H1 (cell line): ENCODE data around the gene PTHLH. TPM values are rescaled to one million over a fixed set of nuclear protein-coding genes. Genes with fewer than 3 reads are reported as not detected.

Experiments used
- CTCF ChIA-PET: fragments of 300-600 bp; sonication (Branson Sonifier 250); formaldehyde crosslinking; loops from one replicate; lab custom pipeline; 2021; ENCODE audit not compliant: partially characterized antibody; lab: Charles Lee
- POLR2A ChIA-PET: fragments of 300-600 bp; sonication (Branson Sonifier 250); formaldehyde crosslinking; loops from one replicate; lab custom pipeline; 2021; ENCODE audit warnings: inconsistent platforms; ENCODE audit not compliant: partially characterized antibody; lab: Charles Lee
- DNase-seq, 2 experiments: peaks; one replicate each; pipeline versions ENCODE4 v3.0.0 to v3.0.0-alpha.2; 2010 to 2022; ENCODE audit warnings: low spot score in 2 of 2, low read depth in 1 of 2, mixed read lengths in 1 of 2
- FAIRE-seq: peaks from 2 replicates; lab custom pipeline; 2011; peaks lifted over from hg19 to GRCh38; lab: Jason Lieb, UNC
- H2AFZ ChIP-seq: 2 replicates; pipeline ENCODE4 v1.8.1; 2012; ENCODE audit warnings: low read length, inconsistent platforms
- H2AK5ac ChIP-seq: 2 replicates; pipeline ENCODE4 v1.6.1; 2013; ENCODE audit warnings: low read depth, low read length
- H2BK120ac ChIP-seq: replicated peaks from 2 replicates; pipeline ENCODE3; 2013; ENCODE audit warnings: low read depth, low read length, inconsistent platforms
- H2BK12ac ChIP-seq: 2 replicates; pipeline ENCODE4 v1.6.1; 2013; ENCODE audit warnings: low read depth, low read length
- H2BK15ac ChIP-seq: 2 replicates; pipeline ENCODE4 v1.6.1; 2013; ENCODE audit warnings: low read length
- H2BK20ac ChIP-seq: 2 replicates; pipeline ENCODE4 v1.6.1; 2013; ENCODE audit warnings: low read length
- H2BK5ac ChIP-seq: 2 replicates; pipeline ENCODE4 v1.6.1; 2013; ENCODE audit warnings: low read depth, low read length
- H3K14ac ChIP-seq: 2 replicates; pipeline ENCODE4 v1.6.1; 2013; ENCODE audit warnings: inconsistent platforms; ENCODE audit not compliant: insufficient read length
- H3K18ac ChIP-seq: 2 replicates; pipeline ENCODE4 v1.6.1; 2013; ENCODE audit warnings: low read length; ENCODE audit errors: extremely low read depth
- H3K23ac ChIP-seq: 2 replicates; pipeline ENCODE4 v1.6.1; 2013; ENCODE audit warnings: inconsistent platforms; ENCODE audit not compliant: insufficient read length
- H3K23me2 ChIP-seq: 2 replicates; pipeline ENCODE4 v1.6.1; 2013; ENCODE audit warnings: low read depth, low read length
- H3K27ac ChIP-seq: 2 replicates; pipeline ENCODE4 v1.6.1; 2011; ENCODE audit warnings: low read depth, low read length, inconsistent platforms
- H3K27me3 ChIP-seq, 4 experiments: replicated peaks in 1 of 4; 1 replicate in 1 of 4; 2 replicates in 3 of 4; pipeline versions ENCODE4 v1.6.1 to v1.8.1; 2011 to 2013; ENCODE audit warnings: low read length in 3 of 4, mild to moderate bottlenecking in 3 of 4, inconsistent platforms in 2 of 4, mixed read lengths in 2 of 4, moderate library complexity in 1 of 4; ENCODE audit not compliant: control insufficient read depth in 3 of 4, insufficient read depth in 3 of 4; ENCODE audit errors: extremely low read depth in 1 of 4
- H3K36me3 ChIP-seq, 4 experiments: 2 replicates each; pipeline versions ENCODE4 v1.6.1 to v1.8.1; 2011 to 2013; ENCODE audit warnings: mild to moderate bottlenecking in 4 of 4, low read length in 3 of 4, moderate library complexity in 2 of 4, control low read depth in 1 of 4, inconsistent platforms in 1 of 4; ENCODE audit not compliant: insufficient read depth in 4 of 4, control insufficient read depth in 2 of 4
- H3K4ac ChIP-seq: replicated peaks from 2 replicates; pipeline ENCODE3; 2013; ENCODE audit warnings: low read length, low read depth, mixed read lengths, inconsistent platforms; ENCODE audit not compliant: insufficient read length
- H3K4me1 ChIP-seq, 4 experiments: replicated peaks in 1 of 4; 1 replicate in 1 of 4; 2 replicates in 3 of 4; pipeline versions ENCODE4 v1.6.1 to v1.8.1; 2011 to 2013; ENCODE audit warnings: low read length in 3 of 4, inconsistent platforms in 2 of 4, mixed read lengths in 1 of 4; ENCODE audit not compliant: insufficient read depth in 4 of 4, control insufficient read depth in 3 of 4
- H3K4me2 ChIP-seq, 2 experiments: 2 replicates each; pipeline versions ENCODE4 v1.6.1 to v1.8.1; 2011 to 2013; ENCODE audit warnings: low read depth in 2 of 2, low read length in 2 of 2, control low read depth in 1 of 2, inconsistent platforms in 1 of 2, mild to moderate bottlenecking in 1 of 2; ENCODE audit not compliant: insufficient read depth in 1 of 2
- H3K4me3 ChIP-seq, 4 experiments: fragments of 200-600, 300-600 bp in 1 of 4; sonication (generic), shearing (Covaris generic), sonication (Bioruptor Twin) in 1 of 4; 2 replicates each; pipeline versions ENCODE4 v1.5.1 to v1.8.1; 2011 to 2016; ENCODE audit warnings: low read length in 4 of 4, low read depth in 3 of 4, control low read depth in 2 of 4, inconsistent platforms in 2 of 4, mild to moderate bottlenecking in 2 of 4, mixed read lengths in 1 of 4, moderate library complexity in 1 of 4; ENCODE audit not compliant: insufficient read depth in 2 of 4; ENCODE audit errors: extremely low read depth in 1 of 4
- H3K56ac ChIP-seq: replicated peaks from 2 replicates; pipeline ENCODE3; 2013; ENCODE audit warnings: low read depth, mild to moderate bottlenecking, mixed read lengths, low read length, inconsistent platforms; ENCODE audit not compliant: insufficient read length
- H3K79me1 ChIP-seq: 2 replicates; pipeline ENCODE4 v1.6.1; 2013; ENCODE audit warnings: low read depth, low read length, control low read depth
- H3K79me2 ChIP-seq, 2 experiments: 2 replicates each; pipeline versions ENCODE4 v1.6.1 to v1.8.1; 2012 to 2013; ENCODE audit warnings: low read length in 2 of 2, mild to moderate bottlenecking in 2 of 2, inconsistent platforms in 1 of 2; ENCODE audit not compliant: insufficient read depth in 2 of 2, control insufficient read depth in 1 of 2
- H3K9ac ChIP-seq, 4 experiments: replicated peaks in 1 of 4; 1 replicate in 1 of 4; 2 replicates in 3 of 4; pipeline versions ENCODE4 v1.6.1 to v1.8.1; 2011 to 2013; ENCODE audit warnings: low read depth in 3 of 4, low read length in 3 of 4, control low read depth in 2 of 4, mild to moderate bottlenecking in 2 of 4, moderate library complexity in 2 of 4, inconsistent platforms in 1 of 4; ENCODE audit errors: extremely low read depth in 1 of 4
- H3K9me3 ChIP-seq, 2 experiments: 2 replicates each; pipeline versions ENCODE4 v1.6.1 to v1.8.1; 2012 to 2013; ENCODE audit warnings: mild to moderate bottlenecking in 2 of 2, moderate library complexity in 2 of 2, control low read depth in 1 of 2, inconsistent platforms in 1 of 2, low read depth in 1 of 2, low read length in 1 of 2, mixed read lengths in 1 of 2; ENCODE audit not compliant: insufficient read depth in 2 of 2
- H4K20me1 ChIP-seq, 2 experiments: replicated peaks in 1 of 2; 2 replicates each; pipeline versions ENCODE3 to v1.8.1; 2011 to 2013; ENCODE audit warnings: inconsistent platforms in 2 of 2, low read length in 2 of 2, mild to moderate bottlenecking in 1 of 2; ENCODE audit not compliant: insufficient read depth in 2 of 2, control insufficient read depth in 1 of 2
- H4K5ac ChIP-seq: 2 replicates; pipeline ENCODE4 v1.6.1; 2013; ENCODE audit warnings: low read length, low read depth, mixed read lengths, inconsistent platforms; ENCODE audit not compliant: insufficient read length
- H4K8ac ChIP-seq: 2 replicates; pipeline ENCODE4 v1.8.0; 2013; ENCODE audit warnings: mild to moderate bottlenecking, moderate library complexity, low read length, inconsistent platforms; ENCODE audit not compliant: insufficient read depth; ENCODE audit errors: extremely low read depth
- H4K91ac ChIP-seq: replicated peaks from 2 replicates; pipeline ENCODE3; 2013; ENCODE audit warnings: low read length, mixed read lengths, inconsistent platforms; ENCODE audit not compliant: insufficient read length
- E2F6 ChIP-seq: IDR thresholded peaks from 2 replicates; pipeline ENCODE4 v1.6.1; 2012; ENCODE audit warnings: inconsistent platforms
- GTF2F1 ChIP-seq: IDR thresholded peaks from 2 replicates; pipeline ENCODE4 v1.6.1; 2012; ENCODE audit warnings: low read depth, low read length, improper control_type of control experiment, borderline replicate concordance
- WGBS, 2 experiments: shearing (Covaris generic) in 1 of 2; methylation state at CpG; one replicate each; pipeline versions ENCODE4 v1.1.6 to v1.1.7; 2013 to 2015; ENCODE audit warnings: low lambda C conversion rate in 2 of 2, mixed read lengths in 2 of 2, inconsistent platforms in 1 of 2, low coverage in 1 of 2, missing lambda C conversion rate in 1 of 2; ENCODE audit not compliant: insufficient replicate concordance in 2 of 2, insufficient coverage in 1 of 2, insufficient read length in 1 of 2; ENCODE audit errors: extremely low coverage in 1 of 2, missing lambda C conversion rate in 1 of 2; 5-methylcytosine and 5-hydroxymethylcytosine counted together
- polyA plus RNA-seq, 7 experiments: library from polyadenylated mRNA; depleted of rRNA in 3 of 7; stranded (reverse) in 5 of 7; unstranded in 2 of 7; fragments of >200 nt in 5 of 7; fragments of 200-250 nt in 2 of 7; gene quantifications; 1 replicate in 5 of 7; 2 replicates in 1 of 7; 4 replicates in 1 of 7; pipeline versions ENCODE4 v1.2.1 to v1.2.3, GENCODE V29; 2011 to 2013; ENCODE audit warnings: missing spikeins in 2 of 7, mixed read lengths in 2 of 7
- total RNA-seq: library from RNA; stranded (reverse); fragmentation: NEBNext Ultra II Directional; extraction: Animal tissue kit (Norgen Biotek cat#: 25700); gene quantifications from 2 replicates; pipeline ENCODE4 v1.2.1, GENCODE V29; 2021

The PTHLH gene
- total and polyA plus RNA-seq, 2 of the 8 experiments (the other 6 are each of a cell fraction or from before 2014, with no cell fraction given), result 0.32 TPM; not detected in 1

GRCh38 chr12:27922531-27923139 lies 49.9 kb downstream of the PTHLH start:
- Histone ChIP-seq H4K5ac (no peak overlapping the region), H2BK12ac (no peak overlapping the region), H4K91ac (no peak overlapping the region), H2BK5ac (no peak overlapping the region), H3K27ac (no peak overlapping the region), H4K8ac (no peak overlapping the region), H3K4me1 (no peaks in the 10 kb centered on the region), H2AFZ (no peak overlapping the region), H3K14ac (no peak overlapping the region), H3K9ac (no peak overlapping the region), H3K4ac (no peak overlapping the region), H3K4me2 (no peak overlapping the region), H2BK120ac (no peak overlapping the region), H4K20me1 (no peaks in the 10 kb centered on the region), H3K23ac (no peak overlapping the region), H3K23me2 (no peaks in the 10 kb centered on the region), H3K9me3 (no peaks in the 10 kb centered on the region), H3K27me3 (peaks cover 0 to 1% (median 0%) of the 10 kb centered on the region in 4 experiments; a peak in 1 of 7 replicates), H2AK5ac (no peak overlapping the region), H2BK15ac (no peak overlapping the region), H3K79me1 (no peaks in the 10 kb centered on the region), H3K56ac (no peak overlapping the region), H3K4me3 (no peak overlapping the region), H3K36me3 (no peaks in the 10 kb centered on the region), H2BK20ac (no peak overlapping the region), H3K79me2 (no peaks in the 10 kb centered on the region), H3K18ac (no peak overlapping the region)
- FAIRE-seq (no peak), DNase-seq (no peak)
- POLR2A ChIA-PET, result interaction anchor here (0.5 kb wide), 1 partner anchor 269 kb away, joined by 3 read pairs; no protein-coding TSS in a partner anchor
- WGBS, 2 experiments, result 93% methylated on average over 1 of the region's 1 CpG; no CpG with 5 or more reads in 1 of the 2 experiments
- CTCF ChIA-PET, result no interaction called here
- TF ChIP-seq GTF2F1 (no peak), E2F6 (no peak)
